Panc1 (cell line): ENCODE measurements around the gene FNDC11. TPM values are rescaled to one million over a fixed set of nuclear protein-coding genes. Genes with fewer than 3 reads are reported as not detected.

Source experiments
- ATAC-seq: fragments of 200-7000 bp; cut with Tn5 transposase; 2 replicates; pipeline ENCODE4 v1.9.1; 2020; ENCODE audit warnings: mild to moderate bottlenecking, moderate library complexity
- BruUV-seq: library from RNA; stranded (reverse); fragments of 400-500 nt; replicated peaks from 2 replicates; lab custom pipeline; 2021; lab: Mats Ljungman, UMichigan
- CTCF ChIA-PET: fragments of 300-600 bp; sonication (Branson Sonifier 250); formaldehyde crosslinking; loops from one replicate; lab custom pipeline; 2022; ENCODE audit warnings: antibody characterized with exemption; lab: Charles Lee
- POLR2A ChIA-PET: fragments of 300-600 bp; sonication (Branson Sonifier 250); formaldehyde crosslinking; loops from one replicate; lab custom pipeline; 2022; ENCODE audit warnings: antibody characterized with exemption; lab: Charles Lee
- DNase-seq: peaks from one replicate; pipeline ENCODE4 v3.0.0-alpha.2; 2010; ENCODE audit warnings: low read depth, low spot score
- H3K27ac ChIP-seq: 2 replicates; pipeline ENCODE4 v1.5.1; 2011; ENCODE audit warnings: mild to moderate bottlenecking, low read length, inconsistent platforms
- H3K27me3 ChIP-seq: fragments of 200-500 bp; sonication (Bioruptor generic); 2 replicates; pipeline ENCODE4 v1.6.0; 2014; ENCODE audit warnings: low read length, inconsistent platforms; ENCODE audit not compliant: control insufficient read depth, insufficient read depth
- H3K36me3 ChIP-seq: fragments of 200-500 bp; sonication (Bioruptor generic); 2 replicates; pipeline ENCODE4 v1.5.1; 2014; ENCODE audit warnings: inconsistent platforms, mild to moderate bottlenecking, low read length, moderate library complexity; ENCODE audit not compliant: control insufficient read depth, insufficient read depth
- H3K4me1 ChIP-seq: 2 replicates; pipeline ENCODE4 v1.5.1; 2011; ENCODE audit warnings: inconsistent platforms, mild to moderate bottlenecking, low read length, moderate library complexity; ENCODE audit not compliant: control insufficient read depth, insufficient read depth
- H3K4me3 ChIP-seq, 2 experiments: 2 replicates each; pipeline ENCODE4 v1.5.1; 2011 to 2012; ENCODE audit warnings: low read depth in 2 of 2, low read length in 2 of 2, mild to moderate bottlenecking in 2 of 2, inconsistent platforms in 1 of 2, moderate library complexity in 1 of 2
- H3K9me3 ChIP-seq: fragments of 200-500 bp; sonication (Bioruptor generic); 2 replicates; pipeline ENCODE4 v1.5.1; 2014; ENCODE audit warnings: low read depth, mild to moderate bottlenecking, inconsistent platforms, low read length, moderate library complexity; ENCODE audit not compliant: control insufficient read depth, insufficient read depth
- CTCF ChIP-seq: fragments of 450-650 bp; IDR thresholded peaks from 2 replicates; pipeline ENCODE4 v1.5.1; 2017; ENCODE audit warnings: mild to moderate bottlenecking
- POLR2AphosphoS5 ChIP-seq: IDR thresholded peaks from 2 replicates; pipeline ENCODE4 v1.6.1; 2012; ENCODE audit warnings: mild to moderate bottlenecking, low read depth, low read length, moderate library complexity
- REST ChIP-seq, 2 experiments: IDR thresholded peaks; 2 replicates each; pipeline ENCODE4 v1.6.1; 2011 to 2012; ENCODE audit warnings: low read depth in 2 of 2, control low read depth in 1 of 2, low read length in 1 of 2, mild to moderate bottlenecking in 1 of 2, moderate library complexity in 1 of 2; ENCODE audit not compliant: insufficient read depth in 1 of 2
- SIN3A ChIP-seq: IDR thresholded peaks from 2 replicates; pipeline ENCODE4 v1.6.1; 2012; ENCODE audit warnings: low read depth, mild to moderate bottlenecking, low read length, moderate library complexity, borderline replicate concordance; ENCODE audit not compliant: insufficient read depth
- TCF7L2 ChIP-seq: IDR thresholded peaks from 2 replicates; pipeline ENCODE4 v1.6.1; 2011; ENCODE audit warnings: mild to moderate bottlenecking, low read depth, low read length, inconsistent platforms
- in situ Hi-C: cut with HindIII; loops from 2 replicates; pipeline ENCODE4 v1.10.0; 2016; ENCODE audit warnings: low sequenced_read_pairs, low pct_unique_long_range_greater_than_20kb
- intact Hi-C: fragments of 100-400 bp; cut with micrococcal nuclease; formaldehyde crosslinking; loops from one replicate; pipeline ENCODE4 v1.10.0; 2022; ENCODE audit not compliant: unreplicated experiment
- total RNA-seq: library from RNA; stranded (reverse); gene quantifications from one replicate; pipeline ENCODE4 v1.2.1, GENCODE V29; 2021; ENCODE audit not compliant: unreplicated experiment

The FNDC11 gene
- total RNA-seq, 1 experiment from 2014 or later, result 1.3 TPM

GRCh38 chr20:63560856-63561609 lies 7.1 kb downstream of the FNDC11 start:
- no peak overlapping the region for H3K4me3 ChIP-seq
- no peaks in the 10 kb centered on the region for H3K4me1 ChIP-seq
- H3K9me3 ChIP-seq, result no peaks in the 10 kb centered on the region
- BruUV-seq, result no TSS peak
- H3K27ac ChIP-seq, result no peak overlapping the region
- POLR2A ChIA-PET, result interaction anchor here (0.6 kb wide), 2 partner anchors 9 to 44 kb away, joined by 7 to 9 read pairs; no protein-coding TSS in a partner anchor
- intact Hi-C loops (no loop called here), in situ Hi-C loops (no loop called here)
- CTCF ChIA-PET, result no interaction called here
- H3K36me3 ChIP-seq, result no peaks in the 10 kb centered on the region
- ATAC-seq (no peak), DNase-seq (no peak)
- H3K27me3 ChIP-seq, result no peaks in the 10 kb centered on the region
- no peak for TF ChIP-seq CTCF
- no peak for TF ChIP-seq SIN3A
- no peak for TF ChIP-seq REST (IDR thresholded peaks at IDR 0.05; ENCODE audit: insufficient read depth in 1 of 2, low read depth in 2 of 2, low read length in 1 of 2)

DNA sequence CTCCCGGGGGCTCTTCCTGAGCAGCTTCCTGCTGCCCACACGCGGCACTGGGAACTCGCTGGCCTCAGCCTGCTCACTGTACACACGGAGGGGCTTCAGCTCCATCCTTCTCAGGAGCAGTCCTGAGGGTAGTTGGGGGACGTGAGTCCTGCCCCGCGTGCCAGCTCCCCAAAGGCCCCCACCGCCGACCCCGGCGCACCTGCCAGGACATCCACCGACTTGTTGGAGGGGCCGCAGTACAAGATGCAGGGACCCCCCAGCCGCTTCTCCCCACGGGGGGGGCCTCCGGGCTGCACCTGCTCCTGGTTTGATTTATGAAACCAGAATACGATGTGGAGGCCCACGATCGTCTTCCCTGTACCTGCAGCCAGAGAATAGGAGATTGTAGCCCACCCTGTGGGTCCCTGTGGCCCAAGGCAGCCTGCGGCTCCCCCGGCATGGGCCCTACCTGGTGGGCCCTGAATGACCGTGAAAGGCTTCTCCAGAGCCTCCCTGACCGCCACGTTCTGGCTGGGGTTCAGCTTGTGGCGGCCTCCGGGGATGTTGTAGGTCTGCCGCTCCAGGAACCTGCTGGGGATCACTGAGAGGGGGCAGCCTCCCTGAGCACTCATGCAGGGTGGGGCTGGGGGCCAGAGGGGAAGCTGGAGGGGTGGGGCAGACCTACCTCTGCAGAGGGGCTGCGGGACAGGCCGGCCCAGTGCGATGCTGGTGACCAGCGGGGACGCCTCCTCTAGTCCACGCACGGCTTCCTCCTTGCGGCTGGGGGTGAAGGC lies 7.9 kb downstream of the FNDC11 start:
- Histone ChIP-seq H3K36me3 (no peaks in the 10 kb centered on the region), H3K27ac (no peak overlapping the region), H3K4me3 (no peak overlapping the region), H3K9me3 (no peaks in the 10 kb centered on the region), H3K27me3 (no peaks in the 10 kb centered on the region), H3K4me1 (no peaks in the 10 kb centered on the region)
- ChIA-PET POLR2A (no interaction called here), CTCF (no interaction called here)
- TF ChIP-seq REST (IDR thresholded peaks at IDR 0.05; ENCODE audit: insufficient read depth in 1 of 2, low read depth in 2 of 2, low read length in 1 of 2) (no peak), SIN3A (no peak), TCF7L2 (no peak), CTCF (no peak), POLR2AphosphoS5 (no peak)
- intact Hi-C loops, result no loop called here
- BruUV-seq, result no TSS peak
- in situ Hi-C loops, result no loop called here
- ATAC-seq (no peak), DNase-seq (no peak)
